Neural progenitor cell (in vitro differentiated cells): ENCODE data around the gene BPIFB2. TPM values are rescaled to one million over a fixed set of nuclear protein-coding genes. Genes with fewer than 3 reads are reported as not detected.
A peak's percentile ranks its signal among the peaks of the same experiment; 100 is the strongest.

ENCODE experiments used
- DNase-seq: peaks from one replicate; pipeline ENCODE4 v3.0.0-alpha.2; 2016; ENCODE audit warnings: low spot score
- H2AFZ ChIP-seq: fragments of 200-600 bp; sonication (generic); replicated peaks from 2 replicates; pipeline ENCODE4 v1.6.1; 2016; ENCODE audit warnings: antibody characterized with exemption
- H3F3A ChIP-seq: fragments of 200-600 bp; sonication (generic); 2 replicates; pipeline ENCODE4 v1.6.1; 2016; ENCODE audit warnings: antibody characterized with exemption, low read depth
- H3K27ac ChIP-seq: fragments of 200-600 bp; sonication (generic); 2 replicates; pipeline ENCODE4 v1.5.1; 2016; ENCODE audit warnings: mild to moderate bottlenecking
- H3K27me3 ChIP-seq: fragments of 200-600 bp; sonication (generic); 2 replicates; pipeline ENCODE4 v1.6.1; 2016; ENCODE audit warnings: mild to moderate bottlenecking, moderate library complexity
- H3K36me3 ChIP-seq: fragments of 200-600 bp; sonication (generic); 2 replicates; pipeline ENCODE4 v1.5.1; 2016
- H3K4me1 ChIP-seq: fragments of 200-600 bp; sonication (generic); 2 replicates; pipeline ENCODE4 v1.6.1; 2016; ENCODE audit warnings: mixed run types
- H3K4me2 ChIP-seq: fragments of 200-600 bp; sonication (generic); 2 replicates; pipeline ENCODE4 v1.6.1; 2016
- H3K4me3 ChIP-seq: fragments of 200-600 bp; sonication (generic); 2 replicates; pipeline ENCODE4 v1.5.1; 2016
- H3K79me2 ChIP-seq: fragments of 200-600 bp; sonication (generic); 2 replicates; pipeline ENCODE4 v1.6.1; 2016; ENCODE audit warnings: low read depth
- H3K9ac ChIP-seq: fragments of 200-600 bp; sonication (generic); 2 replicates; pipeline ENCODE4 v1.6.1; 2016
- H3K9me3 ChIP-seq: fragments of 200-600 bp; sonication (generic); 2 replicates; pipeline ENCODE4 v1.5.1; 2016; ENCODE audit warnings: low read depth
- H4K20me1 ChIP-seq: fragments of 200-600 bp; sonication (generic); 2 replicates; pipeline ENCODE4 v1.6.1; 2016; ENCODE audit warnings: low read depth
- H3K27ac Mint-ChIP-seq: 3 replicates; pipeline ENCODE4 v1.8.0; 2021; ENCODE audit warnings: mixed read lengths
- H3K27me3 Mint-ChIP-seq: 2 replicates; pipeline ENCODE4 v1.8.0; 2022; ENCODE audit warnings: low read depth, mild to moderate bottlenecking, inconsistent platforms, moderate library complexity, mixed read lengths; ENCODE audit not compliant: insufficient read depth
- H3K36me3 Mint-ChIP-seq: 3 replicates; pipeline ENCODE4 v1.8.0; 2021; ENCODE audit warnings: mixed read lengths
- H3K4me1 Mint-ChIP-seq: 3 replicates; pipeline ENCODE4 v1.8.0; 2021; ENCODE audit warnings: mixed read lengths
- H3K4me3 Mint-ChIP-seq: 3 replicates; pipeline ENCODE4 v1.8.0; 2021; ENCODE audit warnings: mild to moderate bottlenecking, moderate library complexity, mixed read lengths
- H3K9me3 Mint-ChIP-seq: 3 replicates; pipeline ENCODE4 v1.8.0; 2020; ENCODE audit warnings: mixed read lengths
- EZH2 ChIP-seq: fragments of 200-600 bp; sonication (generic); IDR thresholded peaks from 2 replicates; pipeline ENCODE4 v1.6.1; 2017; ENCODE audit warnings: antibody characterized with exemption, mild to moderate bottlenecking, moderate library complexity
- EZH2phosphoT487 ChIP-seq: fragments of 200-600 bp; sonication (generic); IDR thresholded peaks from 2 replicates; pipeline ENCODE4 v1.6.1; 2017; ENCODE audit warnings: antibody characterized with exemption
- total RNA-seq: library from RNA; depleted of rRNA; stranded (reverse); fragments of >200 nt; gene quantifications from 2 replicates; pipeline ENCODE4 v1.2.3, GENCODE V29; 2015; ENCODE audit warnings: low replicate concordance
- TF ChIP-seq, protein P1 (sequence below): fragments of 200-600 bp; sonication (generic); IDR thresholded peaks from 2 replicates; pipeline ENCODE4 v1.5.1; 2017; ENCODE audit warnings: antibody characterized with exemption, mild to moderate bottlenecking

The BPIFB2 gene
- total RNA-seq, 1 donor from 2014 or later = not detected

DNA sequence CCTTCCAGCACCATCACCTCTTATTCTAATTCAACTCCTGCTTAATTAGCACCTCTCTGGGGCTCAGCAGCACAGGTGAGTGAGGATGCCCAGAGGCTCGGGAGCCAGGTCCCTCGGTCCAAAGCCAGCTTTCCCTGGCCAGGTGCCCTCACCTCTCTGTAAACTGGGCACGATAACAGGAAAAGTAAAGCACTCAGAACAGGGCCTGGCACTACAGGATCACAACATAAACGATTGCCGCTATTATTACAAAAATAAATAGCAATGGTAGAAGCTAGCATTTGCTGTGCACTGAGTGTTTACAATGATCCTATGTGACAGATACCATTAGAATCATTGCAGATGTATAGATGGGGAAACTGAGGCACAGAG, 2.6 kb downstream of the BPIFB2 start:
- no peak overlapping the region for H3K4me3 ChIP-seq
- no peaks in the 10 kb centered on the region for H3K79me2 ChIP-seq
- no peaks in the 10 kb centered on the region for H3K4me1 ChIP-seq
- Mint-ChIP-seq H3K27me3 (peaks cover 21% of the 10 kb centered on the region), H3K4me1 (peaks cover 36% of the 10 kb centered on the region), H3K36me3 (no peaks in the 10 kb centered on the region), H3K9me3 (peaks cover 2% of the 10 kb centered on the region), H3K4me3 (no peak overlapping the region), H3K27ac (peak overlapping the region; percentile 53)
- no peaks in the 10 kb centered on the region for H3K27me3 ChIP-seq
- no peaks in the 10 kb centered on the region for H3K9me3 ChIP-seq
- H3K36me3 ChIP-seq = no peaks in the 10 kb centered on the region
- TF ChIP-seq, protein P1, sequence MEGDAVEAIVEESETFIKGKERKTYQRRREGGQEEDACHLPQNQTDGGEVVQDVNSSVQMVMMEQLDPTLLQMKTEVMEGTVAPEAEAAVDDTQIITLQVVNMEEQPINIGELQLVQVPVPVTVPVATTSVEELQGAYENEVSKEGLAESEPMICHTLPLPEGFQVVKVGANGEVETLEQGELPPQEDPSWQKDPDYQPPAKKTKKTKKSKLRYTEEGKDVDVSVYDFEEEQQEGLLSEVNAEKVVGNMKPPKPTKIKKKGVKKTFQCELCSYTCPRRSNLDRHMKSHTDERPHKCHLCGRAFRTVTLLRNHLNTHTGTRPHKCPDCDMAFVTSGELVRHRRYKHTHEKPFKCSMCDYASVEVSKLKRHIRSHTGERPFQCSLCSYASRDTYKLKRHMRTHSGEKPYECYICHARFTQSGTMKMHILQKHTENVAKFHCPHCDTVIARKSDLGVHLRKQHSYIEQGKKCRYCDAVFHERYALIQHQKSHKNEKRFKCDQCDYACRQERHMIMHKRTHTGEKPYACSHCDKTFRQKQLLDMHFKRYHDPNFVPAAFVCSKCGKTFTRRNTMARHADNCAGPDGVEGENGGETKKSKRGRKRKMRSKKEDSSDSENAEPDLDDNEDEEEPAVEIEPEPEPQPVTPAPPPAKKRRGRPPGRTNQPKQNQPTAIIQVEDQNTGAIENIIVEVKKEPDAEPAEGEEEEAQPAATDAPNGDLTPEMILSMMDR = no peak
- TF ChIP-seq EZH2 (no peak), EZH2phosphoT487 (no peak)
- no peak overlapping the region for H3K4me2 ChIP-seq
- H3K27ac ChIP-seq = no peak overlapping the region
- H3F3A ChIP-seq = no peaks in the 10 kb centered on the region
- H3K9ac ChIP-seq = no peak overlapping the region
- DNase-seq = no peak
- H4K20me1 ChIP-seq = no peaks in the 10 kb centered on the region
- no peak overlapping the region for H2AFZ ChIP-seq

DNA sequence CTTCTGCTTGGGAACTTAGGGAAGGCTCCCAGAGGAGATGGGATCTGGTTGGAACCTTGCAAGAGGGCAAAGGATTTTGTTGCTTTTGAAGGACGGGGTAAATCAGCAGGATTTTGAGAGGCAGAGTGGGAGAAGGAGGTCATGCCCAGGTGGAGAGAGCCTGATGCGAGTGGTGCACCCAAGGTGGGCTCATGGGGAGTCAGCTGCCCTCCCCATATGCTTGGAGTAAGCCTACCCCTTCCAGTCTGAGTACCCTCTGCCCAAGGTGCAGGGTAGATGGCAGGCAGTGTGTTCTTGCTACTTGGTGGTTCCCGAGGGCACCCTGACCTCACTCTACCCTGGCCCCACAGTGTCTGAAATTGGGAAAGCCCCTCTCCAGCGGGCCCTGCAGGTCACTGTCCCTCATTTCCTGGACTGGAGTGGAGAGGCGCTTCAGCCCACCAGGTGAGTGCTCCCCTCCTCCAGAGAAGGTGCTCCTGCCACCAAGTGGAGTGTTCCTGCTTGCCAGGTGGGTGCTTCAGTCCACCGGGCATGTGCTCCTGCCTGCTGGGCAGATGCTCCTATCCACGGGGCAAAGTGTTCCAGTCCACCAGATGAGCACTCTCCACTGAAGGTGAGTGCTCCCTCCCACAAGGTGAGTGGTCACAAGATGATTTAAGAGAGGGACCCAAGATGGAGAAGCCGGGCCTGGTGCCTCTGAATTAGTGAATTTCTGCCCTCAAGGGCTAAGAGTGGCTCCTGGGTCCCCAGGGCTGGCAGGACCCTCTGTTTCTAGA, 3.4 kb downstream of the BPIFB2 start:
- TF ChIP-seq EZH2 (no peak), EZH2phosphoT487 (no peak)
- TF ChIP-seq, protein P1 = no peak
- Mint-ChIP-seq H3K36me3 (no peaks in the 10 kb centered on the region), H3K27ac (peak overlapping the region; percentile 53), H3K4me1 (peaks cover 40% of the 10 kb centered on the region), H3K27me3 (peaks cover 26% of the 10 kb centered on the region), H3K9me3 (peaks cover 2% of the 10 kb centered on the region), H3K4me3 (no peak overlapping the region)
- Histone ChIP-seq H2AFZ (no peak overlapping the region), H3K4me2 (no peak overlapping the region), H3F3A (no peaks in the 10 kb centered on the region), H3K4me3 (no peak overlapping the region), H3K36me3 (no peaks in the 10 kb centered on the region), H3K9ac (no peak overlapping the region), H3K79me2 (no peaks in the 10 kb centered on the region), H3K9me3 (no peaks in the 10 kb centered on the region), H3K4me1 (no peaks in the 10 kb centered on the region), H3K27me3 (no peaks in the 10 kb centered on the region), H3K27ac (no peak overlapping the region), H4K20me1 (no peaks in the 10 kb centered on the region)
- DNase-seq = no peak

DNA sequence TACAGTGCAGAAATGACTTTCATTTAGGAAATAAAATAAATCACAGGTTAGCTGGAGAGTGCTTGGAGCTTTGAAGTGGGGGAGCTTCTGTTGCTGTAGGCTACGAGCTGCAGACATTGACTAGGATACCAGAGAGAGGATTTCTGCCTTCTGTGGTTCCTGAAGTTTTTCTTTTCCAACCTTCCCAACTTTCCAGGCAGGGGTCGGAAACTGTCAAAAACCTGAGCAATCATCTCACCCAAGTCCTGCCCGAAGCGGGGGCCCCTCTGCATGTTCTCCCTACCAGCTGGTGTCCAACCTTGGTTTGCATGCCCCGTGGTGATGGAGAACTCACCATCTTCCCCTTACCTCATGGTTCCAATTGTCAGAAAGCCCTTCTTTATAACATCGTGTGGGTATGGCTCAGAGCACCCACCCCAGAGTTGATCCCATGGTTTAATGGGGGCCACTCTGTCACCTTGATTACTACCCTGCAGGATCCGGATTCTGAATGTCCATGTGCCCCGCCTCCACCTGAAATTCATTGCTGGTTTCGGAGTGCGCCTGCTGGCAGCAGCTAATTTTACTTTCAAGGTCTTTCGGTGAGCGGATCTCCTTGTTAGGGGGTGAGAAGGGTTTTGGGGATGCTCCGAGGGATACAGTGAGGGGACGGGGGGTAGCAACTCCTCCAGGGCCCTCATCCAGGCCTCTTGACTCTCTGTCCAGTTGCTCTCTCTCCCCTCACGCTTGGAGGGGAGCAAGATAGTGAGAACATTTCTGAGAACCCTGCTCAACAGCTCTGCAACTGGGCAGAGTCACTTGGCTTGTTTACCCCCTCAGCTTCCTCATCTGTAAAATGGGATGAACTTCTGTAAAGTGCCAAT, 5.1 kb downstream of the BPIFB2 start:
- Histone ChIP-seq H3K27me3 (no peaks in the 10 kb centered on the region), H3K4me2 (no peak overlapping the region), H3K36me3 (no peaks in the 10 kb centered on the region), H4K20me1 (no peaks in the 10 kb centered on the region), H3K4me3 (no peak overlapping the region), H3K79me2 (no peaks in the 10 kb centered on the region), H3K9ac (no peak overlapping the region), H3K27ac (no peak overlapping the region), H3K4me1 (no peaks in the 10 kb centered on the region), H3K9me3 (no peaks in the 10 kb centered on the region), H2AFZ (no peak overlapping the region), H3F3A (no peaks in the 10 kb centered on the region)
- Mint-ChIP-seq H3K9me3 (no peaks in the 10 kb centered on the region), H3K4me1 (peaks cover 38% of the 10 kb centered on the region), H3K27me3 (peaks cover 20% of the 10 kb centered on the region), H3K4me3 (no peak overlapping the region), H3K36me3 (no peaks in the 10 kb centered on the region), H3K27ac (no peak overlapping the region)
- DNase-seq = no peak
- TF ChIP-seq EZH2 (no peak), EZH2phosphoT487 (no peak)
- TF ChIP-seq, protein P1 = no peak
